GM19023 (cell line): Measurements from ENCODE around the gene CNDP2.
A peak's percentile ranks its signal among the peaks of the same experiment; 100 is the strongest.
"Not testable (repeated sequence)": the region's sequence is repeated elsewhere in the genome, so short reads cannot be mapped to it uniquely, and the experiment has no call there.

Experiments
- ATAC-seq: cut with Tn5 transposase; IDR thresholded peaks from one replicate; pipeline ENCODE4 v1.9.1; 2021; ENCODE audit warnings: mild to moderate bottlenecking, moderate library complexity; ENCODE audit not compliant: unreplicated experiment

The CNDP2 gene

DNA sequence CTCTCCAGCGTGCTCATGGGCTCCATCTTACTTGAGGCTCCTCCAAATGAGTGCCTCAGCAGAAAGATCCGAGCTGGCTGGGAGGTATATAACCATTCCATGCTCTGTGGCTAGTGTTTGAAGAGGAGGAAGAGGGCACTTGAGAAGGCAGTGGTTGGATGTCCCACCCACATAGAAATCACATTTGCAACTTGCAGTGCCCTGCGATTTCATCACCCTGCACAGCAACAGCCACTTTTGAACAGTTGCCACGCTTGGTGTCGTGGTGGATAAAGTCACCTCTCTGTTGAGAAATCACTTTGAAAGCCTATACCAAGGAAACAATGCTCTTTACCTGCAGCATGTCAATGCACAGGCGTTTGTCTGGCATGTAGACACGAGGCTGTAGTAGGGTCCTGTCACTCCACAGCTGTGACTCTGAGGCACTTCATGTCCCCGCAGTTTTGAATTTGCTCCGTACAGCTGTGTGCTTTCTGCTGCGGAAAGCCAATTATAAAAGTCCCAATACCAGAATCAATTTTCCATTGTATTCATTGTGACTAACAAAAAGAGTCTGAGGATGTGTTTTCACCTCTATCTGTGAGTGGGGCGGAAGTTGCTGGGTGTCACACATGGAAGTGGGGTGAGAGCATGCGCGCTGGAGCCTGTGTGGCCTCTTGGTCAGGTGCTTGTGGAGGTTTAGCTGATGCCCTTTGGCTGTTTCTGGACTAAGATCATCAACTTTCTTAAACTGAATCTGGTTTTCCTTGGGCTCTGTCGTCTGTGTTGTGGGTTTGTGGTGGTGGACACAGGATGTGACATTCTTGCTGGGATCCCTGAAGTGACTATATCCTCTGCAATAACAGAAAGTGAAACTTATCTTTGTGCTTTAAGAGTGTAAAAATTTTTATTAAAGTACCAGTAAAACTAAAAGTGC lies 2.8 kb downstream of the CNDP2 start:
- ATAC-seq = peak; percentile 31

DNA sequence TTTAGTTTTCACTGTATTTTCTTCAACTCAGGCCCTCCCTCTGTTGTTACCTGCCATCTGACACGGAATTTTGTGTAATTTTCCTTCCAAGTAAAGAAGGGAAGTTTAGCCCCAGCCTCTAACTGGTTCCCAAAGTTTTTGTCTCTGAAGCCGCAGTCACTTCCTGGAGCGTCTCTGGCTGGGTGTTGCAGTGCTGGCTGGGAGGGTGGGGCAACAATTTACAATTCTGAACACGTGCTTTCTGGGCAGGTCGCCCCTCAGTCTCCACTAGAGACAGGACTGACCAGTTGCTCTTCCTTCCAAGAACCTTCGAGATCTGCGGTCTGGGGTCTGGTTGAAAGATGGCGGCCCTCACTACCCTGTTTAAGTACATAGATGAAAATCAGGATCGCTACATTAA lies 3.5 kb downstream of the CNDP2 start:
- peak; percentile 37 for ATAC-seq

DNA sequence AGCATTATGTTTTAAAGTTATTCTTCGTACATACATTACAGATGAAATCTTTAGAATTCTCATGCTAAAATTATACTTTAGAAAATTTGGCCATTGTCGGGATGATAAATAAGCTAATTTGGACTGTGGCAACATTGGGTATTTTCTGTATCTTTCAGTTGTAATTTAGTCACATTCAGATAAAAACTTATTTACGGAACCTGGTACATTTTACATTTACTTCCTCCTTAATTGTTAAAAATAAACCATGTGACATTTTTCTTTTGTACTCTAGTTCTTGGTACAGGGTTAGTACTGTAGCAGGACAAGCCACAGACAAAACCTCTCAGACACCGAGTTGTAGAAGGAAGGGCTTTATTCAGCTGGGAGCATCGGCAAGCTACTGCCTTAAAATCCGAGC lies 4.2 kb downstream of the CNDP2 start:
- ATAC-seq = no peak

DNA sequence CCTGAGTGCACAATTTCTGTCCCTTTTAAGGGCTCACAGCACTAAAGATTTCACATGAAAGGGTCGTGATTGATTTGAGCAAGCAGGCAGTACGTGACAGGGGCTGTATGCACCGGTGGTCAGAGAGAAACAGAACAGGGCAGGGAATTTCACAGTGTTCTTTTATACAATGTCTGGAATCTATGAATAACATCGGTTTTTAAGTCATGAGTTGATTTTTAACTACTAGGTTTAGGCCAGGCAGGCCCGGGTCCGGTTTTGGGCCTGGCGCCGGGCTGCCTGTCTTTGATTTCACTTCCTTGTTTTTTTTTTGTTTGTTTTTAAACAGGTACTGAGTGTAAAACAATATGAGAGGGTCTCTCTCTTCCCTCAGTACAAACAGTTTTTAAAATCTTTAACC lies 4.6 kb downstream of the CNDP2 start:
- not testable (repeated sequence) for ATAC-seq

DNA sequence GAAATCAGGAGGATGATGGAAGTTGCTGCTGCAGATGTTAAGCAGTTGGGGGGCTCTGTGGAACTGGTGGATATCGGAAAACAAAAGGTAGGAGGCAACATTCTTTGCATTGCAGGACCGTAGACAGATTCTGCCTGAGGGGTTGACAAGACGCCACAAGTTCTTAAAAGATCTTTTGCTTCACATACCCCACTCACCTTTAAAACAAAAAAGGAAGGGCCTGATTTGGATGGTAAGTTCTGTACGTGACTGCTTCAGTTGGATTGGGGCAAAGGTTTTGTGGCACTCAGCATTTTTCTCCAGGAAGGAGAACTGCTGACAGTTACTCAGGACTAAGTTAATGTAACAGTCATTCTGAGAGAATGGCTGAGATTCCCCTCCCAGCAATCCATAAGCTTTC lies 5.2 kb downstream of the CNDP2 start:
- ATAC-seq = no peak

DNA sequence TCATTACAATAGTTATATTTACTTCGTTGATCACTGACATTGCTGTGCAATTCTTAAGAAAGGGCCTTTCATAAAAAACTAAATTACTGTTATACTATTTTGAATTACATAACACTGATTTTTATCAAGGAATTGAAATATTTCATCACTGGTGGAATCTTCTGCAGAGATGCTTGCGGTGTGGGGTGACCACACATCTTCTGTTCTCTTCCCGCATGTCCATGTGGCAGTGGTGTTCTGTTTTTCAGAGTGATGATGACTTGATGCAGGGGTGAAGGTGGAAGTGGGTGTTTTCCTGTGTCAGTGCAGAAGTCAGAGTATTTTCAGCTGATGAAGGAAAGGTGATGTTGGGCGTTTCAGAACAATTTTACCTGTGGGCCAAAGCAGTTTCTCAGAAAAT lies 7.0 kb downstream of the CNDP2 start:
- no peak for ATAC-seq

DNA sequence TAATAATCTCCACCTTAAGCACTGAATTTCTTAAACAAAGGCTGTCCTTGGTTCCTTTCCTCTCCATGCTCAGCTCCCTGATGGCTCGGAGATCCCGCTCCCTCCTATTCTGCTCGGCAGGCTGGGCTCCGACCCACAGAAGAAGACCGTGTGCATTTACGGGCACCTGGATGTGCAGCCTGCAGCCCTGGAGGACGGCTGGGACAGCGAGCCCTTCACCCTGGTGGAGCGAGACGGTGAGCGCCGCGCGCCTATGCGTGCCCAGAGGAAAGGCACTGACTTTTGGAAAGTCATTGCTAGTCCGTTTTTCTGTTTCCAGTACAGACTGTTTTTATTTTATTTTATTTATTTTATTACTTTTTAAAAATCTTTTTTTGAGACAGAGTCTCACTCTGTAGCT lies 9.6 kb downstream of the CNDP2 start:
- ATAC-seq = no peak

DNA sequence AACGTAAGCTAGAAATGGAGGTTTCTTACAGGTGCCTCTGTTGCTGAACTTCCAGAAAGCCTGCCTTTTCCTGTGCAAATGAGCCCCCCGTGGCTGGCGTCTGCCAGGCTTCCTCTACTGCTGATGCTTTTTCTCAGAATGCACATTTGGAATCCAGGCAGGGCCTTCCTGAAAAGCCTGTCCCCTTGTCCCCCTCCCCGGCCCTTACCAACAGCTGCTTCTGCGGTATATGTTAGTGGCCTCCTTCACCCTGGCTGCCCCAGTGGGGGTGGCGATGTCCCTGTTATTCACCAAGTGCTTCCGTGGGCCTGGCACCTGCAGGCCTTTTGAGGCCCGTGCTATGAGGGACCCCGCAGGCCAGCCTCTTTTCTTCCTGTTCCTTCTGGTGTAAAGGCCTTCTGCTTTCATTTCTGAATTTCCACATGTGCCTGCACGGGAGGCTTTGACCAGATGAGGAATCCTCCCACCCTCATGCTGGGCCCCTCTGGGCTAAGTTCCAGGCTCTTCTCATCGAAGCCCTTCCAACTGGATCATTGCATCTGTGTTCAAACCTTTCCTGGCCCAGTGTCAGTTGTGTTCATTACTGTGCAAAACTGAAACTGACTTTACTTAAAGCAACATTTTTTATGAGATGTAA lies 10.4 kb downstream of the CNDP2 start:
- no peak for ATAC-seq

DNA sequence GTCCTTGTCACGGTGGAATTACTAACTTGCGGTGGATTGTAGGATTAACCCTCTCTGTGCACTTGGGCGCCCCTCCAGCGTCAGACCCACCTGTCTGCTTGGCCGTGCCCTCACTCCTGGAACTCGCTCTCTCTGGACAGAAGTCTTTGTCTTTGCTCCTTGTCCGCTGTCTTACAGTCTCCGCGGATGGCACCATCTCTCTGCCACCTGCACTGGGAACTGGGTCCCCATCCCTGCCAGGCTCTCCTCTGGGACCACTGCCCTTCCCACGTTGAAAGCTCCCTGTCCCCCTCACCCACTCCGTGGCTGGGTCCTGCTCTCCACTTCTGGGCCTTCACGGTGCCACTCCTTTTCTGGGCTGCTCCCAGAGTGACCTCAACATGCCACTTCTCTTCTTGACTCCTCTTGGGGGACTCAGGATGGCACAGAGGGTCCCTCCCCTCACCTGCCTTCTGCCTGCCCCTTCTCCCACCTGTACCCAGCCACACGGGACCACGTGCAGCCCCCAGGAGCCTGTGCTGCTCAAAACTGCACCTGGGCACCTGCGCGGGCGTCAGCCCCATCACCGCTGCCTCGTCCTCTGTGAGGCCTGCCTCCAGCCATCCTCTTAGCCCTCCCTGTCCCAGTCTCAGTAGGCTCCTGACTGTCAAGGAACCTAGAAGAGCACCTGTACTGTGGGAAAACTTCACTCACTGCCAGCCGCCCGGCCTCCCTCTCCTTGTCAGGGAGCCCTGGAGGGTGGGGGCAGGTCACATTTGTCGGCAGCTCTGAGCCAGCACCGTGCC lies 11.1 kb downstream of the CNDP2 start:
- no peak for ATAC-seq

DNA sequence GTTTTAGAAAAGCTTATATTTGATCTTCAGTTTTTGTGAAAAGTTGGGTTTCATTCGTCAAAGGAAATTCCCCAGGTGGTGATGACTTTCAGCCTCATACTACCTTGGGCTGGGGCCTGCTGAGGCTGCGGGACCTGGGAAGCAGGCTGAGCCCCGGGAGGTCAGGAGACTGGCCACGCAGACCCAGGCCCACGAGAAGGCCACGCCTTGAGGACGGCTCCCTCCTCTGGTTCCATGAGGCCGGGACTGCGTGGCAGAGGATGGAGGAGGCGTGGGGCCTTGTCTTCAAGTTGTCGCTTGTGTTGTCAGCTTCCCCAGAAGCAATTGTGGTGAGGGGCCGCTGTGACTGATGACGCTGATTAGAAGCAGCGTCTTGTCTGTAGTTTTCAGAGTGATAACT lies 11.8 kb downstream of the CNDP2 start:
- ATAC-seq = no peak

DNA sequence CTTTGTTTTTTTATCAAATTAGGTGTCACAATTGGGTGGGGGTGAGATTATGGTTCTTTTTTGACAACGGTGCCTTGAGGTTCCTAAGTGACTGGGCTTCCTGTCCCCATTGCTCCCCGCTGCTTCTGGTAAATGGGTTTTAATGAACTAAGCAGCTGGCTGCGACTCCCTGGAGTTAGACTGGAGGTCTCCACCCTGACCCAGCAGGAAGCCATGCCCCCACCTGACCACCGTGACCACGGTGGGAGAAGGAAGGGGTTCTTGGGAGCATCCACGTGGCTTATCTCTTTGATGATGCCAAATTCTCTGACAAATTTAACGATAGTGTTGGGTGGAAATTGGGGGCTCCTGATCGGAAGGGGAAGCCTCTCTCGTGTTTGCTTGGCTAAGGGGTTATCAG lies 12.2 kb downstream of the CNDP2 start:
- ATAC-seq = no peak

DNA sequence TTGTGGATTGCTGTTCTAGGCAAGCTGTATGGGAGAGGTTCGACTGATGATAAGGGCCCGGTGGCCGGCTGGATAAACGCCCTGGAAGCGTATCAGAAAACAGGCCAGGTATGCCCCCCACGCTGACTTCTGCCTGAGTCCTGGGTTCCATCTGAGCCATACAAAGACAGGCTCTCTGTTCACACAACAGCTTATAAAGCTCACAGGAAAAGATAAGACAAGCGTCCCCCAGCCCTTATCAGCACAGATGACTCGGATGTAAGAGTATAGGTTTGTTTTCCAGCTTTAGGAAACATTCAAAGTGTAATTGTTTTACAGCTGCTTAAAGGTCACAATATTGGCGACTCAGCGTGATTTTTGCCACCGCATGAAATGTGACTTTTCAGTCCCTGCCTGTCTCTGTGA lies 12.7 kb downstream of the CNDP2 start:
- ATAC-seq = no peak

DNA sequence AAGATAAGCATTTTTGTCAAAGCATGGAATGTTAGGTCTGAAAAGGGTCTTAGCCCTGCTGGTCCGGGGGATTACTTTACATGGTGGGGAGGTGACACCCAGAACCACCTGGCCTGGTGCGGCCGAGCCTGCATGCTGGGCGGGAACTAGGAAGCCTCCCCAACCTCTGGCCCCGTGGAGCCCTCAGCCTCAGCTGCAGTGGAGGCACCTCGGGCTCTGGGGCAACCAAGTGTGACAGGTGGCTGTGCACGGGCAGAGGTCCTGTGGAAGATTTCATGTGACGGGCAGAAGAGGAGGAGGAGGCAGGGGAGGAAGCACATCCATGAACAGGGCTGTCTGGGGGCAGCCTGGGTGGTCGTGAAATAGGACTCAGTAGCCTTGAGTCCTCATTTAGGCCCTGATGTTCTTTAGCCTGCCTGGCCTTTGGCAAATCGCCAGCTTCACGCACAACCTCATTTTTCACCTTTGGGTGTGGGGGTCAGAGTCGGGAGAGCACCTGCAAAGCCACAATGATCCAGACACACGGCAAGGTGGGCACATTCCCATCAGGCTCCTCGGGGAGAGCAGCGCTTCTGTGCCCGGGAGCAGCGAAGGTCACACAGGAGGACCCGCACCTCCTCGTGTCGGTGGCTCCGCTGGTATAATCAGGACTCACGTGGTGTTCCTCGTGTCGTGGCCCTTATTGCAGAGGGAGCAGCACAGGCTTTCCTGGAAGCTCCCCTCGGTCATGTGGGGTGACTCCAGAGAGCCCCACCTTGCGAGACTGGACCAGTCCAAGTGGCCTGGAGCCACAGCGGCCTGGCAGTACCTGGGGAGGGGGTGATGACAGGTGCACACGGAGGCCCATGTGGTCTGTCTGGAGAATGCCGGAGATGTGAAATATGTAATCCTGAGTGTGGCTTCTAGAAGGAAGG lies 13.9 kb downstream of the CNDP2 start:
- ATAC-seq = no peak

DNA sequence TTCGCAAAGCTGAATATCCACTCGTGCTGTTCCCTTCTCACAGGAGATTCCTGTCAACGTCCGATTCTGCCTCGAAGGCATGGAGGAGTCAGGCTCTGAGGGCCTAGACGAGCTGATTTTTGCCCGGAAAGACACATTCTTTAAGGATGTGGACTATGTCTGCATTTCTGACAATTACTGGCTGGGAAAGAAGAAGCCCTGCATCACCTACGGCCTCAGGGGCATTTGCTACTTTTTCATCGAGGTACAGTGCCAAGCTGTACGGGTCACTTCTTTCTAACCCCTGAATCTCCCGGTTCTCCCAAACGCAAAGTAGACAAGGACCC lies 14.6 kb downstream of the CNDP2 start:
- no peak for ATAC-seq

DNA sequence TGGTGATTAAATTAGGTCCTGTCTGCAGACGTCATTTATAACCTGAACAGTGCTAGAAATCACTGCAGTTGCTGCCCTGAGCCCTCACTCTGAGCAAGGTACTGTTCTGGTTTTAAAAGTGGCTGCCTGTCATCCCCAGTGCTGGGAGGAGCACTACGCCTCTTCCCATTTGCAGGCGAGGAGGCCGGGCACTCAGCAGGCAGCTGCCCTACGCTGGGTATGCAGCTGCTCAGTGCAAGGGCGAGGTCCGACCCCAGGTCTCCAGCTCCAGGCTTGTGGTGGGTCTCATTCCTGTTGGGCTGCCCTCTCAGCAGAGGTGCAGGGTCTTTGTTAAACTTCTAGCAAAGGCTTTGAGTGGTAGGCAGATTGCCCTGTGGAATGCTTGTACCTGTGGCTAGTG lies 15.7 kb downstream of the CNDP2 start:
- ATAC-seq = no peak

DNA sequence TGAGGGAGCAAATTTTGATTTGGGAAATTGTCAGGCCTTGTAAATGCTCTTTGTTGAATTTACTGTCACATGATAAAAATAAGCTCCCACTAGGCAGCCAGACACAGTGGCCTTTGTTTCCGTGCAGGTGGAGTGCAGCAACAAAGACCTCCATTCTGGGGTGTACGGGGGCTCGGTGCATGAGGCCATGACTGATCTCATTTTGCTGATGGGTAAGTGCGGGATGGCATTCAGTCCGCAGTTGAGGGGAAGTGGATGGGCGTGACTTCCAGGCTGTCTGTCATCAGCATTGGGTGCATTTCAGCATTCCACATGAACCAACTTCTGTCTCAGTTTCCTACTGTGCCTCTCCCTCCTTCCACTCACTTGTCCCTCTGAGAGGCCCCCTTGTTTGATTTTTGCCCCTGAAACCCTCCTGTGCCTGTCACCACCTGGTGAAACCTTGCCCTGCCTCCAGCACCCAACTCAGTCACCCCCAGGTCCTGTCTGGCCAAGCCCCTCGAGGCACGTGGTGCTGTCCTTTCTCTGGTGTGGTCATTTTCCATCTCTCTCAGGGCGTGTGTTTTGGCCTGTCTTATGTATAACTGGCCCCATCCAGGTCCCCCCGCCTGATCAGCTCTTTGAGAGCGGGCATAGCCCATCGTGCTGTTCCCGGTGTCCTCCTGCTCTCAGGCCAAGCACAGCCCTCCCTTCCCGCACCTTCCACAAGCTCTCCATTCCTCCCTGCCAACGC lies 16.3 kb downstream of the CNDP2 start:
- no peak for ATAC-seq

DNA sequence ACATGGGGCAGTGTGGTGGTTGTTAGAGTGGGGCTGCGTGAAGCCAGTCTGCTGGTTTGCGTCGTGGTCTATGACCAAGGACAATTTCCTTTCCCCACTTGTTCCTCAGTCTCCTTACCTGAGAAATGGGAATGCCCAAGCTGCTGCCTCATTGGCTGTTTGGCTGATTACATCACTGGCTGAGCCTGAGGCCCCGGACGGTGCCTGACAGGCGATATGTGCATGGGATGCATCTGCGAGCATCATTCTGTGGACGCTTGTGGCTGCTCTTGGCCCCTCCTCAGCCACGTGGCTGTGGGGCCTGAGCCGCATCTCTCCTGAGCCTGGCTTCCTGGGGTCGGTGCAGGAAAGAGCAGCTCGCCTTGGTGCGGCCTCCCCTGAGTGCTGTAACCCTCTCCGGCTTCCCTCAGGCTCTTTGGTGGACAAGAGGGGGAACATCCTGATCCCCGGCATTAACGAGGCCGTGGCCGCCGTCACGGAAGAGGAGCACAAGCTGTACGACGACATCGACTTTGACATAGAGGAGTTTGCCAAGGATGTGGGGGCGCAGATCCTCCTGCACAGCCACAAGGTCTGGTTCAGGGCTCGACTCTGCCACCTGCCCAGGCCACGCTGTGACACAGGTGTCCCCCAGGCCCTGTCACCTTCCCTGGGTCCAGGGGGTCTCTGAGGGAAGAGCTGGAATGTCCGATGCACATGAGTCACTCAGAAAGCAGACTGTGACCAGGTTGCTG lies 17.2 kb downstream of the CNDP2 start:
- ATAC-seq = no peak

DNA sequence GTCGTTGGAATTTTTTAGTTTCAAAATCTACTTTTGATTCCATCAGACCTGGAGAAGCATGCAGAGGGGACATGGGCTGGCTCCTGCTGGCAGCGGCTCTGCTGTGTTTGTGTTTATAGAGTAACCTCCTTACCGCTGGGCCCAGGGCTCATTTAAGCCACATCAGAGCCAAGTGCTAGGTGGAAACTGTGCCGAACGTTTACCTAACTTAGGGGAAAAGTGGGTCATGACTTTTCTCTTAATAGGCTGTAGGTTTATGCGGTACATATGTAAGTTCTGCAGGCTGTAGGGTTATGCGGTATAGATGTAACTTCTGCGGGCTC lies 17.7 kb downstream of the CNDP2 start:
- no peak for ATAC-seq

DNA sequence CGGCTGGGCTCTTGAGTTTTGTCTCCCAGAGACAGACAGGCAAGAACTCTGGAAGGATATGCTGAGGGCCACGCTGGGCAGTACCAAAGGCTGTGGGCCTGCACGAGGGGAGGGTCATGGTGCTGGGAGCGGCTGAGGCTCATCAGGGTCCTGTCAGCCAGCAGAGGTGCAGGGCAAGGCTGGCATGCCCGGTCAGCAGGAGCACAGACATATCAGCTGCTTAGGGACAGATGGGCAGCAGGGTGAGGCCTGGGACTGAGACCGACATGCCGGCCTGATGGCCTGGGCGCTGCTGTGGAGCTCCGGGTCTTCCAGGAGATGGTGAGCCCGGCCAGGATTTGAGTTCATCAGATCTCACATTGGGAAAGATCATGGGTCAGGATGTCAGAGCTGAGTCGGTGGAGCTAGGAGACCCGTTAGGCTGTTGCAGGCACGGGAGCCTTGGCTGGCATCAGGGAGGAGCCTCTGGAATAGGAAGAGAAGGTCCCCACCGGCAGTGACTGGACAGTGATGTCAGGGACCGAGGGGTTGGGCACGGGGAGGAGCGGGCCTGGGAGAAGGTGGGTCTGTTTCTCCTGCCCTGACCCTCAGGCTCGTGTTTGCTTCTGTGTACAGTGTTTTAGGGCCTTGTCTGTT lies 18.8 kb downstream of the CNDP2 start:
- ATAC-seq = no peak
